ENCODE results near the gene BRIP1. TPM values are rescaled to one million over a fixed set of nuclear protein-coding genes. Genes with fewer than 3 reads are reported as not detected.

Gene BRIP1
- polyA plus RNA-seq, 1 of the 3 experiments (the other 2 are of a cell fraction) = 2.0 TPM

- H2AFZ ChIP-seq (ENCODE audit: low read depth) = no peak overlapping the region
- WGBS (ENCODE audit: low lambda C conversion rate) = 72% methylated on average over 1 of the region's 1 CpG
- H3K9ac ChIP-seq = no peak overlapping the region
- H3K4me2 ChIP-seq = no peak overlapping the region
- TF ChIP-seq GABPA (IDR thresholded peaks at IDR 0.05; ENCODE audit: low read depth) (no peak), FOXJ3 (CRISPR knock-in tag; IDR thresholded peaks at IDR 0.05) (no peak)
- TF ChIP-seq, protein P1, sequence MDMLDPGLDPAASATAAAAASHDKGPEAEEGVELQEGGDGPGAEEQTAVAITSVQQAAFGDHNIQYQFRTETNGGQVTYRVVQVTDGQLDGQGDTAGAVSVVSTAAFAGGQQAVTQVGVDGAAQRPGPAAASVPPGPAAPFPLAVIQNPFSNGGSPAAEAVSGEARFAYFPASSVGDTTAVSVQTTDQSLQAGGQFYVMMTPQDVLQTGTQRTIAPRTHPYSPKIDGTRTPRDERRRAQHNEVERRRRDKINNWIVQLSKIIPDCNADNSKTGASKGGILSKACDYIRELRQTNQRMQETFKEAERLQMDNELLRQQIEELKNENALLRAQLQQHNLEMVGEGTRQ (IDR thresholded peaks at IDR 0.05; ENCODE audit: borderline replicate concordance, low read depth, low read length) = no peak
- no peak overlapping the region for H3K4me3 ChIP-seq (ENCODE audit: low read depth in 2 of 2, low read length in 1 of 2)
- H3K36me3 ChIP-seq (replicated peaks in 1 of 2; ENCODE audit: control insufficient read depth in 1 of 2, insufficient read depth in 2 of 2, low read length in 1 of 2) = peaks cover 0 to 48% of the 10 kb centered on the region in 2 experiments
- peaks cover 12% of the 10 kb centered on the region for H3F3A ChIP-seq (replicated peaks; ENCODE audit: insufficient read depth)
- ChIA-PET CTCF (no interaction called here), POLR2A (no interaction called here)
- no peaks in the 10 kb centered on the region for H3K9me2 ChIP-seq
- no peak for DNase-seq
- no peaks in the 10 kb centered on the region for H3K27me3 ChIP-seq (ENCODE audit: insufficient read depth)
- no peaks in the 10 kb centered on the region for H3K79me2 ChIP-seq (ENCODE audit: insufficient read depth)
- H3K27ac ChIP-seq (ENCODE audit: low read depth in 2 of 2, low read length in 1 of 2) = peak overlapping the region in 1 of 2 experiments; percentile 26; a peak in 1 of 4 replicates
- H3K9me3 ChIP-seq = peaks cover 12% of the 10 kb centered on the region
- H3K4me1 ChIP-seq (ENCODE audit: control insufficient read depth in 1 of 2, insufficient read depth in 2 of 2, low read depth in 1 of 2, low read length in 1 of 2) = no peaks in the 10 kb centered on the region
- H4K20me1 ChIP-seq (ENCODE audit: insufficient read depth) = no peaks in the 10 kb centered on the region
These were observed 169.2 kb downstream of the BRIP1 start for GRCh38 chr17:61694095-61694494.

DNA sequence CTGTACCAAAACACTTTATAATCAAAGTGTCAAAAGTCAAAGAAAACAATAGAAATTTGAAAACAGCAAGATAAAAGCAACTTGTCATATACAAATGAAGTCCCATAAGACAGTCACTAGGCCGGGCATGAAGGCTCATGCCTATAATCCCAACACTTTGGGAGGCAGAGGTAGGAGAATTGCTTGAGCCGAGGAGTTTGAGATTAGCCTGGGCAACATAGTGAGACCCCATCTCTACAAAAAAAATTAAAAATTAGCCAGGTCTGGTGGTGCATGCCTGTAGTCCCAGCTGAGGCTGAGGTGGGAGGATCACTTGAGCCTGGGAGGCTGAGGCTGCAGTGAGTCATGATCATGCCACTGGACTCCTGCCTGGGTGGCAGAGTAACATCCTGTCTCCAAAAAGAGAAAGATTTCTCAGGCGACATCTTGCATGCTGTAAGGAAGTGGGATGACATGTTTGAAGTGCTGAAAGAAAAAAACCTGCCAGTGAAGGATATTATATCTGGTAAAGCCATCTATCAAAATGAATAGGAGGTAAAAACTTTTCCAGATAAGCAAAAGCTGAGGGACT lies 173.6 kb downstream of the BRIP1 start:
- H3K4me3 ChIP-seq (ENCODE audit: low read depth in 2 of 2, low read length in 1 of 2) = no peak overlapping the region
- peaks cover 0 to 41% of the 10 kb centered on the region in 2 experiments for H3K36me3 ChIP-seq (replicated peaks in 1 of 2; ENCODE audit: control insufficient read depth in 1 of 2, insufficient read depth in 2 of 2, low read length in 1 of 2)
- H3K9ac ChIP-seq = no peak overlapping the region; the same call in 1 of the 2 replicates
- POLR2A ChIA-PET = no interaction called here
- H3F3A ChIP-seq (replicated peaks; ENCODE audit: insufficient read depth) = peaks cover 3% of the 10 kb centered on the region
- no peaks in the 10 kb centered on the region for H3K9me2 ChIP-seq
- no peaks in the 10 kb centered on the region for H4K20me1 ChIP-seq (ENCODE audit: insufficient read depth)
- H2AFZ ChIP-seq (ENCODE audit: low read depth) = peak overlapping the region; percentile 0; the same call in 1 of the 2 replicates
- TF ChIP-seq, protein P1 (IDR thresholded peaks at IDR 0.05; ENCODE audit: borderline replicate concordance, low read depth, low read length) = no peak
- TF ChIP-seq JUND (IDR thresholded peaks at IDR 0.05) (no peak), MXI1 (IDR thresholded peaks at IDR 0.05; ENCODE audit: low read depth, low read length) (no peak), IRF3 (IDR thresholded peaks at IDR 0.05; ENCODE audit: low read depth, low read length) (no peak), FOSL2 (IDR thresholded peaks at IDR 0.05; ENCODE audit: borderline replicate concordance, low read depth) (peak; percentile 38; the same call in 1 of the 2 replicates), SIN3A (IDR thresholded peaks at IDR 0.05; ENCODE audit: borderline replicate concordance, low read depth, low read length) (no peak), TAF1 (IDR thresholded peaks at IDR 0.05; ENCODE audit: borderline replicate concordance, low read depth, low read length) (no peak), FOXJ3 (CRISPR knock-in tag; IDR thresholded peaks at IDR 0.05) (no peak), ELF1 (IDR thresholded peaks at IDR 0.05) (no peak), GABPA (IDR thresholded peaks at IDR 0.05; ENCODE audit: low read depth) (no peak), USF1 (IDR thresholded peaks at IDR 0.05; ENCODE audit: borderline replicate concordance, low read depth) (no peak), TEAD4 (IDR thresholded peaks at IDR 0.05; ENCODE audit: borderline replicate concordance, insufficient read depth) (no peak), RXRA (IDR thresholded peaks at IDR 0.05; ENCODE audit: borderline replicate concordance, low read depth) (no peak)
- TF ChIP-seq, protein P2, sequence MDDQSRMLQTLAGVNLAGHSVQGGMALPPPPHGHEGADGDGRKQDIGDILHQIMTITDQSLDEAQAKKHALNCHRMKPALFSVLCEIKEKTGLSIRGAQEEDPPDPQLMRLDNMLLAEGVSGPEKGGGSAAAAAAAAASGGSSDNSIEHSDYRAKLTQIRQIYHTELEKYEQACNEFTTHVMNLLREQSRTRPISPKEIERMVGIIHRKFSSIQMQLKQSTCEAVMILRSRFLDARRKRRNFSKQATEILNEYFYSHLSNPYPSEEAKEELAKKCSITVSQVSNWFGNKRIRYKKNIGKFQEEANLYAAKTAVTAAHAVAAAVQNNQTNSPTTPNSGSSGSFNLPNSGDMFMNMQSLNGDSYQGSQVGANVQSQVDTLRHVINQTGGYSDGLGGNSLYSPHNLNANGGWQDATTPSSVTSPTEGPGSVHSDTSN (IDR thresholded peaks at IDR 0.05) = peak; percentile 26; the same call in 1 of the 2 replicates
- DNase-seq = no peak
- H3K4me2 ChIP-seq = no peak overlapping the region
- no peaks in the 10 kb centered on the region for H3K79me2 ChIP-seq (ENCODE audit: insufficient read depth)
- WGBS (ENCODE audit: low lambda C conversion rate) = 79% methylated on average over 3 of the region's 3 CpGs
- no peaks in the 10 kb centered on the region for H3K4me1 ChIP-seq (ENCODE audit: control insufficient read depth in 1 of 2, insufficient read depth in 2 of 2, low read depth in 1 of 2, low read length in 1 of 2)
- CTCF ChIA-PET = interaction anchor here (0.7 kb wide), 2 partner anchors 30 to 114 kb away, joined by 3 to 4 read pairs; no protein-coding TSS in a partner anchor
- 0 out of 2 replicates have a peak, but pooled peaks cover 4% of the 10 kb centered on the region for H3K9me3 ChIP-seq
- H3K27me3 ChIP-seq (ENCODE audit: insufficient read depth) = no peaks in the 10 kb centered on the region
- peak overlapping the region in 1 of 2 experiments; percentile 15; a peak in 1 of 4 replicates for H3K27ac ChIP-seq (ENCODE audit: low read depth in 2 of 2, low read length in 1 of 2)

Data from SK-N-SH (cell line).